Gastrocnemius medialis (tissue), 4 donors: ENCODE results near the gene ACSF2.

Experiments used
- CTCF ChIP-seq, 5 experiments: fragments of 450-650 bp in 3 of 5; fragments of 200-600 bp in 2 of 5; sonication (generic) in 2 of 5; IDR thresholded peaks in 4 of 5; conservative IDR thresholded peaks in 1 of 5; 1 replicate in 4 of 5; 2 replicates in 1 of 5; pipeline ENCODE4 v1.5.1; 2016 to 2019; ENCODE audit warnings: antibody characterized with exemption in 5 of 5, mild to moderate bottlenecking in 3 of 5, moderate library complexity in 3 of 5
- POLR2A ChIP-seq, 2 donors: fragments of 450-650 bp; IDR thresholded peaks; one replicate each; pipeline ENCODE4 v1.6.1; 2017; ENCODE audit warnings: antibody characterized with exemption in 2 of 2, mild to moderate bottlenecking in 2 of 2, moderate library complexity in 2 of 2

DNA sequence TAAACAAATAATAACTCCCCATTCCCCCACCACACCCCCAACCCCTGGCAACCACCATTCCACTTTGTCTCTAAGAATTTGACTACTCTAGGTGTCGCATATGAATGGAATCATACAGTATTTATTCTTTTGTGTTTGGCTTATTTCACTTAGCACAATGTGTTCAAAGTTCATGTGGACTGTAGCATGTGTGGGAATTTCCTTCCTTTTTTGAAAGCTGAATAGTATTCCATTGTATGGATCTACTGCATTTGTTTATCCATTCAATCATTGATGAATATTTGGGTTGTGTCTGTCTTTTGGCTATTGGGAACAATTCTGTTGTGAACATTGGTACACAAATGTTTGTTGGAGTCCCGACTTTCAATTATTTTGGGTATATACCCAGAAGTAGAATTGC, 3.3 kb upstream of the ACSF2 start:
- TF ChIP-seq CTCF (IDR thresholded peaks at IDR 0.05 in 4 of 5, conservative IDR thresholded peaks at IDR 0.05 in 1 of 5), result no peak
- TF ChIP-seq POLR2A (IDR thresholded peaks at IDR 0.05), result no peak
